Colonic mucosa (tissue), 4 donors: ENCODE measurements around the gene SCNN1G. TPM values are rescaled to one million over a fixed set of nuclear protein-coding genes. Genes with fewer than 3 reads are reported as not detected.
"Not testable (repeated sequence)": the region's sequence is repeated elsewhere in the genome, so short reads cannot be mapped to it uniquely, and the experiment has no call there.

ENCODE experiments used
- DNase-seq: peaks from one replicate; pipeline ENCODE4 v3.0.0-alpha.2; 2020
- H3K27ac ChIP-seq: fragments of 200-600 bp; one replicate; pipeline ENCODE4 v1.8.0; 2021
- H3K27me3 ChIP-seq: fragments of 200-600 bp; one replicate; pipeline ENCODE4 v1.8.0; 2021
- H3K36me3 ChIP-seq: fragments of 200-600 bp; one replicate; pipeline ENCODE4 v1.8.0; 2021
- H3K4me1 ChIP-seq: fragments of 200-600 bp; one replicate; pipeline ENCODE4 v1.8.0; 2021; ENCODE audit warnings: mild to moderate bottlenecking
- H3K4me3 ChIP-seq: fragments of 200-600 bp; one replicate; pipeline ENCODE4 v1.8.0; 2021
- H3K9ac ChIP-seq, 2 donors: one replicate each; pipeline ENCODE4 v1.7.0; 2013; ENCODE audit warnings: control low read depth in 2 of 2, low read depth in 2 of 2, low read length in 2 of 2
- H3K9me3 ChIP-seq: fragments of 200-600 bp; one replicate; pipeline ENCODE4 v1.8.0; 2021
- CTCF ChIP-seq: fragments of 200-600 bp; IDR thresholded peaks from one replicate; pipeline ENCODE4 v1.8.0; 2022; ENCODE audit warnings: antibody characterized with exemption, mild to moderate bottlenecking
- intact Hi-C: fragments of 100-400 bp; cut with DNase I; formaldehyde crosslinking; loops from one replicate; pipeline ENCODE4 v1.14.1; 2022
- total RNA-seq, 2 donors: library from RNA; stranded (reverse); fragmentation: NEBNext Ultra II Directional in 1 of 2; extraction: Animal tissue kit (Norgen Biotek cat#: 25700) in 1 of 2; gene quantifications; one replicate each; pipeline ENCODE4 v1.2.1, GENCODE V29; 2021
- donor health status: healthy.
- donor health status: DM: no; HTN: no; CAD: no.
- donor health status: DM: no; HTN: no; CAD: no.

The SCNN1G gene
- total RNA-seq, 2 donors from 2014 or later, result 2.0 to 3.4 TPM

- H3K27ac ChIP-seq, result no peak overlapping the region
- H3K9me3 ChIP-seq, result no peaks in the 10 kb centered on the region
- no peak overlapping the region for H3K9ac ChIP-seq
- DNase-seq, result no peak
- H3K27me3 ChIP-seq, result no peaks in the 10 kb centered on the region
- intact Hi-C loops, result no loop called here
- TF ChIP-seq CTCF, result no peak
- no peaks in the 10 kb centered on the region for H3K4me1 ChIP-seq
- no peaks in the 10 kb centered on the region for H3K36me3 ChIP-seq
- H3K4me3 ChIP-seq, result no peak overlapping the region
Measured at GRCh38 chr16:23244122-23244521, 61.6 kb downstream of the SCNN1G start.

GRCh38 chr16:23245268-23245667 lies 62.7 kb downstream of the SCNN1G start:
- Histone ChIP-seq H3K4me1 (no peaks in the 10 kb centered on the region), H3K4me3 (no peak overlapping the region), H3K9ac (no peak overlapping the region), H3K27me3 (no peaks in the 10 kb centered on the region), H3K9me3 (no peaks in the 10 kb centered on the region), H3K36me3 (no peaks in the 10 kb centered on the region), H3K27ac (no peak overlapping the region)
- intact Hi-C loops, result no loop called here
- DNase-seq, result no peak
- no peak for TF ChIP-seq CTCF

DNA sequence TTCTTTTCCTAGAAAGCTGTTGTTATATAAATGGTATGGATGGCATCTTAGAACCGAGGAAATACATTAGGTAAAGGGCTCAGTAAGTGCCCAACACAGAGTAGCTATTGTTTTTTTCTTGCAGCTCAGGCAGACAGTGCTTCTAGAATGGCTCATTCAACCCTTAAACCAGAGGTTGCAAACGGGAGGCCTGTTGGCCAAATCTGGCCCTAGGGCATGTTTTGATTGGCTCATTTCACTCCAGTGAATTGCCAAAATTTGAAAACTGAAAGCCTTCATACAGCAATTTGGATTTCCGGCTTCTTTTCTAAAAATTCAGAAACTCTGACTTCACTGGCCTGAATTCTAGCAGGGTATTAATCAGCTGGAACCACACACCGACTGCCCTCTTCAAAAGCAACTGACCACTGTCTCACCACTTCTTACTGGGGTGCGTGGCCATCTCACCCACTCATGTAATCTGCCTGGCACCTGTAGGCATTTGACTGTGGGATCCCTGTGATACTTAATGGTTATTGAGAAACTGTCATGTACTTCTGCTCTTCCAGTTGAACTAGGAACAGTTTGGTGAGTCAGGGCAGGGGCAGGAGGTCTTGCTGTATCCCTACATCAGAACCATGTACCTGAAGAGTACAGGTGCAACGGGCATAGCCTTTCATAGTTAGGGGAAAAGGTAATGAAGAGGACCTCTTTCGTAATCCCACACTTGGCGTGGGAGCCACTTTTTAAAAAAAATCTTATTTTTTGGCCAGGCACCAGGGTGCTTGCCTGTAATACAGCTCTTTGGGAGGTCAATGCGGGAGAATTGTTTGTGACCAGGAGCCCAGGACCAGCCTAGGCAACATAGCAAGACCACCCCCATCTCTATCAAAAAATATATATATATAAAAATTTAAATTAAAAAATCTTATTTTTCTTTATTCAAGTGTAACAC lies 66.0 kb downstream of the SCNN1G start:
- H3K9me3 ChIP-seq, result no peaks in the 10 kb centered on the region
- no peaks in the 10 kb centered on the region for H3K27me3 ChIP-seq
- intact Hi-C loops, result no loop called here
- H3K27ac ChIP-seq, result no peak overlapping the region
- TF ChIP-seq CTCF, result no peak
- H3K9ac ChIP-seq, result no peak overlapping the region
- no peak for DNase-seq
- H3K36me3 ChIP-seq, result no peaks in the 10 kb centered on the region
- H3K4me1 ChIP-seq, result no peaks in the 10 kb centered on the region
- H3K4me3 ChIP-seq, result no peak overlapping the region

DNA sequence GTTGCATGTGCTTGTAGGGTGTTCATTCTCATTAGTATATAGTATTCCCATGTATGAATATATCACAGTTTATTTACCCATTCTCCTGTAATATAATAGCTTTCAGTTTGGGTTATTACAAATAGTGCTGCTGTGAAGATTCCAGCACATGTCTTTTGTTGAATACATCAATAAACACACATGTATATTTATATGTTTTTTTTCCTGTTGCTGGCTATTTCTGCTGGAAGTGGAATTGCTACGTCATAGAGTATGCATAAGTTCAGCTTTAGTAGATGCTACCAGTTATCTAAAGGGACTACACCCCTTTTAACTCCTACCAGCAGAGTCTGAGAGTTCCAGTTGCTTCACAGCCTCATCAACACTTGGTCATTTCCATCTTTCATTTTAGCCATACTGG lies 67.3 kb downstream of the SCNN1G start:
- Histone ChIP-seq H3K9me3 (no peaks in the 10 kb centered on the region), H3K9ac (no peak overlapping the region), H3K36me3 (no peaks in the 10 kb centered on the region), H3K27ac (no peak overlapping the region), H3K4me1 (no peaks in the 10 kb centered on the region), H3K4me3 (no peak overlapping the region), H3K27me3 (no peaks in the 10 kb centered on the region)
- DNase-seq, result no peak
- intact Hi-C loops, result no loop called here
- TF ChIP-seq CTCF, result no peak

DNA sequence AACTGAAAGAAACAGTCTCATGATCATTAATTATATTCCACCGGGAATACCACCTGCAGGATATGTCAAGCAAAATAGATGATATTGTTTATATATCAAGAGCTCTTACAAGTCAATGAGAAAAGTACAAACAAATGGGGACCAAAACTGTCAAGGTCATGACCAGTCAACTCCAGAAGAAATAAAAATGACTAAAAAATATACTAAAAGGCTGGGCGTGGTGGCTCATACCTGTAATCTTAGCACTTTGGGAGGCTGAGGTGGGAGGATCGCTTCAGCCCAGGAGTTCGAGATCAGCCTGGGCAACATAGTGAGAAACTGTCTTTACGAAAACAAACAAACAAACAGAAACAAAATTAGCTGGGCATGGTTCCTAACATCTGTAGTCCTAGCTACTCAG lies 69.8 kb downstream of the SCNN1G start:
- intact Hi-C loops, result no loop called here
- no peak overlapping the region for H3K27ac ChIP-seq
- no peaks in the 10 kb centered on the region for H3K9me3 ChIP-seq
- no peaks in the 10 kb centered on the region for H3K4me1 ChIP-seq
- no peak overlapping the region for H3K9ac ChIP-seq
- no peak for TF ChIP-seq CTCF
- no peak for DNase-seq
- no peaks in the 10 kb centered on the region for H3K36me3 ChIP-seq
- no peak overlapping the region for H3K4me3 ChIP-seq
- H3K27me3 ChIP-seq, result no peaks in the 10 kb centered on the region

DNA sequence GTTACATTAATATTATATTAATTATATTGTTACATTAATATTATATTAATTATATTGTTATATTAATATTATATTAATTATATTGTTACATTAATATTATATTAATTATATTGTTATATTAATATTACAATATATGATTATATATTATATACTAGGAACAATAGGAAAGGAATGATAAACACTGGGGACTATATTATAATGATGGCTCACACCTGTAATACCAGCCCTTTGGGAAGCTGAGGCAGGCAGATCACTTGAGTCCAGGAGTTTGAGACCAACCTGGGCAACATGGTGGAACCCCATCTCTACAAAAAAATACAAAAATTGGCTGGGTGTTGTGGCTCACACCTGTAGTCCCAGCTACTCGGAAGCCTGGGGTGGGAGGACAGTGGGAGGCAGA lies 71.1 kb downstream of the SCNN1G start:
- H3K36me3 ChIP-seq, H3K9ac ChIP-seq, intact Hi-C loops, H3K27me3 ChIP-seq, H3K9me3 ChIP-seq, H3K4me1 ChIP-seq, H3K27ac ChIP-seq, DNase-seq, H3K4me3 ChIP-seq: not testable (repeated sequence)
